ENCODE data around the gene SCCPDH. TPM values are rescaled to one million over a fixed set of nuclear protein-coding genes. Genes with fewer than 3 reads are reported as not detected.

The SCCPDH gene
- polyA plus RNA-seq, 2 of the 4 experiments (the other 2 are of a cell fraction), result 49.3 to 59.8 TPM

GRCh38 chr1:246780264-246780663 is 56.1 kb downstream of the SCCPDH start:
- no peak for DNase-seq (ENCODE audit: low read depth in 1 of 2, low spot score in 1 of 2)
- H3K4me1 ChIP-seq, result no peaks in the 10 kb centered on the region
- ChIA-PET CTCF (interaction anchor here (1.4 kb wide), 2 partner anchors 13 to 91 kb away, joined by 3 to 5 read pairs; no protein-coding TSS in a partner anchor), POLR2A (no interaction called here)
- H3K9me3 ChIP-seq, result no peaks in the 10 kb centered on the region
- H3K27ac ChIP-seq, result no peak overlapping the region
- TF ChIP-seq SREBF2 (IDR thresholded peaks at IDR 0.05) (no peak), CBX8 (IDR thresholded peaks at IDR 0.05) (no peak), KDM5A (IDR thresholded peaks at IDR 0.05) (no peak), FOSL2 (IDR thresholded peaks at IDR 0.05) (no peak), FOSL2 (CRISPR knock-in tag; IDR thresholded peaks at IDR 0.05) (no peak), HES2 (IDR thresholded peaks at IDR 0.05) (no peak), NFE2L2 (conservative IDR thresholded peaks at IDR 0.05; ENCODE audit: low read length) (no peak), HOXB13 (CRISPR knock-in tag; IDR thresholded peaks at IDR 0.05; ENCODE audit: low read depth) (no peak), GATA3 (IDR thresholded peaks at IDR 0.05; ENCODE audit: borderline replicate concordance) (no peak), PBX3 (IDR thresholded peaks at IDR 0.05) (no peak), JUN (IDR thresholded peaks at IDR 0.05) (no peak), FOSB (CRISPR knock-in tag; IDR thresholded peaks at IDR 0.05) (no peak), HMGXB4 (CRISPR knock-in tag; IDR thresholded peaks at IDR 0.05; ENCODE audit: borderline replicate concordance) (no peak), NR3C1 (IDR thresholded peaks at IDR 0.05) (no peak), ELK1 (IDR thresholded peaks at IDR 0.05; ENCODE audit: low read depth, low read length) (no peak), CHD4 (IDR thresholded peaks at IDR 0.05; ENCODE audit: borderline replicate concordance) (no peak), POLR2AphosphoS2 (conservative IDR thresholded peaks at IDR 0.05; ENCODE audit: low read length) (no peak), RARB (CRISPR knock-in tag; IDR thresholded peaks at IDR 0.05) (no peak), ATOH8 (CRISPR knock-in tag; IDR thresholded peaks at IDR 0.05; ENCODE audit: low read depth) (no peak), PHF8 (IDR thresholded peaks at IDR 0.05; ENCODE audit: borderline replicate concordance, low read depth) (no peak), ZSCAN20 (CRISPR knock-in tag; IDR thresholded peaks at IDR 0.05) (no peak)
- H3K4me3 ChIP-seq, result no peak overlapping the region
- H3K4me2 ChIP-seq, result no peak overlapping the region
- FAIRE-seq, result no peak
- WGBS (ENCODE audit: missing lambda C conversion rate), result 94% methylated on average over 9 of the region's 9 CpGs
- ATAC-seq, result no peak

GRCh38 chr1:246781212-246781611 is 57.0 kb downstream of the SCCPDH start:
- ATAC-seq (no peak), DNase-seq (ENCODE audit: low read depth in 1 of 2, low spot score in 1 of 2) (no peak), FAIRE-seq (no peak)
- WGBS (ENCODE audit: missing lambda C conversion rate), result 89% methylated on average over 7 of the region's 7 CpGs
- no peak overlapping the region for H3K4me2 ChIP-seq
- CTCF ChIA-PET, result no interaction called here
- H3K9me3 ChIP-seq, result no peaks in the 10 kb centered on the region
- H3K4me1 ChIP-seq, result no peaks in the 10 kb centered on the region
- TF ChIP-seq JUNB (IDR thresholded peaks at IDR 0.05), result no peak
- TF ChIP-seq GATA3 (IDR thresholded peaks at IDR 0.05; ENCODE audit: borderline replicate concordance), result no peak
- no peak for TF ChIP-seq NFE2L2 (conservative IDR thresholded peaks at IDR 0.05; ENCODE audit: low read length)
- TF ChIP-seq MAFK (IDR thresholded peaks at IDR 0.05; ENCODE audit: partially characterized antibody), result no peak
- TF ChIP-seq REST (IDR thresholded peaks at IDR 0.05), result no peak
- H3K27ac ChIP-seq, result no peak overlapping the region
- no peak overlapping the region for H3K4me3 ChIP-seq
- POLR2A ChIA-PET, result no interaction called here

Data from A549 (cell line).